Mucosa of rectum (tissue), 2 donors: Measurements from ENCODE around the gene CTTNBP2.

ENCODE experiments used
- H3K27ac ChIP-seq, 2 donors: one replicate each; pipeline ENCODE4 v1.7.0; 2013; ENCODE audit warnings: inconsistent platforms in 2 of 2, low read depth in 2 of 2, low read length in 2 of 2
- H3K27me3 ChIP-seq, 2 donors: one replicate each; pipeline ENCODE4 v1.7.0; 2013; ENCODE audit warnings: low read length in 2 of 2; ENCODE audit not compliant: control insufficient read depth in 2 of 2, insufficient read depth in 2 of 2
- H3K36me3 ChIP-seq, 2 donors: one replicate each; pipeline ENCODE4 v1.7.0; 2013; ENCODE audit warnings: low read length in 2 of 2; ENCODE audit not compliant: control insufficient read depth in 2 of 2, insufficient read depth in 2 of 2
- H3K4me1 ChIP-seq, 2 donors: one replicate each; pipeline ENCODE4 v1.7.0; 2013; ENCODE audit warnings: low read length in 2 of 2, mild to moderate bottlenecking in 1 of 2; ENCODE audit not compliant: control insufficient read depth in 2 of 2, insufficient read depth in 2 of 2
- H3K4me3 ChIP-seq, 2 donors: one replicate each; pipeline ENCODE4 v1.7.0; 2013; ENCODE audit warnings: low read length in 2 of 2
- H3K9ac ChIP-seq, 2 donors: one replicate each; pipeline ENCODE4 v1.7.0; 2013; ENCODE audit warnings: low read length in 2 of 2, low read depth in 1 of 2, mild to moderate bottlenecking in 1 of 2
- H3K9me3 ChIP-seq, 2 donors: one replicate each; pipeline ENCODE4 v1.7.0; 2013; ENCODE audit warnings: low read length in 2 of 2; ENCODE audit not compliant: control insufficient read depth in 2 of 2
- donor health status: healthy.
- donor health status: Normal muscosa, but diverticular disease.

Gene CTTNBP2

GRCh38 chr7:117827862-117828261 is 45.4 kb downstream of the CTTNBP2 start:
- Histone ChIP-seq H3K27ac (no peak overlapping the region), H3K4me1 (peaks cover 0 to 5% of the 10 kb centered on the region in 2 donors), H3K4me3 (no peak overlapping the region), H3K9ac (no peak overlapping the region), H3K27me3 (no peaks in the 10 kb centered on the region), H3K36me3 (no peaks in the 10 kb centered on the region), H3K9me3 (no peaks in the 10 kb centered on the region)

GRCh38 chr7:117825132-117825531 is 48.1 kb downstream of the CTTNBP2 start:
- Histone ChIP-seq H3K36me3 (no peaks in the 10 kb centered on the region), H3K9me3 (no peaks in the 10 kb centered on the region), H3K27me3 (no peaks in the 10 kb centered on the region), H3K4me3 (no peak overlapping the region), H3K27ac (no peak overlapping the region), H3K4me1 (peaks cover 0 to 5% of the 10 kb centered on the region in 2 donors), H3K9ac (no peak overlapping the region)

GRCh38 chr7:117824592-117824991 is 48.6 kb downstream of the CTTNBP2 start:
- Histone ChIP-seq H3K4me1 (peaks cover 0 to 5% of the 10 kb centered on the region in 2 donors), H3K9ac (no peak overlapping the region), H3K27me3 (no peaks in the 10 kb centered on the region), H3K9me3 (no peaks in the 10 kb centered on the region), H3K27ac (no peak overlapping the region), H3K36me3 (no peaks in the 10 kb centered on the region), H3K4me3 (no peak overlapping the region)

GRCh38 chr7:117819558-117819957 is 53.7 kb downstream of the CTTNBP2 start:
- H3K27ac ChIP-seq = no peak overlapping the region
- H3K36me3 ChIP-seq = no peaks in the 10 kb centered on the region
- no peaks in the 10 kb centered on the region for H3K4me1 ChIP-seq
- H3K9ac ChIP-seq = no peak overlapping the region
- no peak overlapping the region for H3K4me3 ChIP-seq
- H3K27me3 ChIP-seq = no peaks in the 10 kb centered on the region
- no peaks in the 10 kb centered on the region for H3K9me3 ChIP-seq

GRCh38 chr7:117818232-117818631 is 55.0 kb downstream of the CTTNBP2 start:
- H3K9me3 ChIP-seq = no peaks in the 10 kb centered on the region
- H3K27ac ChIP-seq = no peak overlapping the region
- H3K36me3 ChIP-seq = no peaks in the 10 kb centered on the region
- no peak overlapping the region for H3K9ac ChIP-seq
- no peaks in the 10 kb centered on the region for H3K27me3 ChIP-seq
- H3K4me1 ChIP-seq = no peaks in the 10 kb centered on the region
- H3K4me3 ChIP-seq = no peak overlapping the region

- Histone ChIP-seq H3K4me1 (no peaks in the 10 kb centered on the region), H3K9me3 (no peaks in the 10 kb centered on the region), H3K27me3 (no peaks in the 10 kb centered on the region), H3K27ac (no peak overlapping the region), H3K4me3 (no peak overlapping the region), H3K36me3 (no peaks in the 10 kb centered on the region), H3K9ac (no peak overlapping the region)
Observed at GRCh38 chr7:117816727-117817126, 56.5 kb downstream of the CTTNBP2 start.

- peaks cover 0 to 2% of the 10 kb centered on the region in 2 donors for H3K4me1 ChIP-seq
- no peaks in the 10 kb centered on the region for H3K36me3 ChIP-seq
- H3K27me3 ChIP-seq = no peaks in the 10 kb centered on the region
- no peaks in the 10 kb centered on the region for H3K9me3 ChIP-seq
- no peak overlapping the region for H3K27ac ChIP-seq
- H3K4me3 ChIP-seq = no peak overlapping the region
- H3K9ac ChIP-seq = no peak overlapping the region
Observed at GRCh38 chr7:117811696-117812095, 61.5 kb downstream of the CTTNBP2 start.

- no peak overlapping the region for H3K27ac ChIP-seq
- no peak overlapping the region for H3K9ac ChIP-seq
- H3K36me3 ChIP-seq = no peaks in the 10 kb centered on the region
- H3K9me3 ChIP-seq = no peaks in the 10 kb centered on the region
- H3K4me1 ChIP-seq = peaks cover 0 to 2% of the 10 kb centered on the region in 2 donors
- no peaks in the 10 kb centered on the region for H3K27me3 ChIP-seq
- H3K4me3 ChIP-seq = no peak overlapping the region
Observed at GRCh38 chr7:117810642-117811512, 62.4 kb downstream of the CTTNBP2 start.

- Histone ChIP-seq H3K9ac (no peak overlapping the region), H3K4me3 (no peak overlapping the region), H3K4me1 (peaks cover 0 to 2% of the 10 kb centered on the region in 2 donors), H3K27ac (no peak overlapping the region), H3K27me3 (no peaks in the 10 kb centered on the region), H3K36me3 (no peaks in the 10 kb centered on the region), H3K9me3 (no peaks in the 10 kb centered on the region)
Observed at GRCh38 chr7:117809958-117810357, 63.3 kb downstream of the CTTNBP2 start.

- Histone ChIP-seq H3K9ac (no peak overlapping the region), H3K4me3 (no peak overlapping the region), H3K27me3 (no peaks in the 10 kb centered on the region), H3K4me1 (peaks cover 0 to 2% of the 10 kb centered on the region in 2 donors), H3K27ac (no peak overlapping the region), H3K9me3 (no peaks in the 10 kb centered on the region), H3K36me3 (no peaks in the 10 kb centered on the region)
Observed at GRCh38 chr7:117808910-117809705, 64.1 kb downstream of the CTTNBP2 start.
